ENCODE results near the gene RPGRIP1L.

Gene RPGRIP1L

GRCh38 chr16:53609536-53609935 lies 94.1 kb downstream of the RPGRIP1L start:
- H3K9ac ChIP-seq = no peak overlapping the region
- no peak overlapping the region for H3K4me2 ChIP-seq
- no peaks in the 10 kb centered on the region for H3K27me3 ChIP-seq
- TF ChIP-seq Cebpa-rat (IDR thresholded peaks at IDR 0.05) = no peak
- H3K27ac ChIP-seq = no peak overlapping the region
- no peak overlapping the region for H3K4me3 ChIP-seq
- no peaks in the 10 kb centered on the region for H3K4me1 ChIP-seq
- H3K9me3 ChIP-seq (replicated peaks in 1 of 11) = no peaks in the 10 kb centered on the region
- H4K20me1 ChIP-seq = no peaks in the 10 kb centered on the region
- peaks cover 0 to 11% (median 6%) of the 10 kb centered on the region in 11 experiments; a peak in 7 of 22 replicates for H3K36me3 ChIP-seq

GRCh38 chr16:53608094-53608493 lies 95.6 kb downstream of the RPGRIP1L start:
- Histone ChIP-seq H3K9me3 (replicated peaks in 1 of 11) (no peaks in the 10 kb centered on the region), H4K20me1 (no peaks in the 10 kb centered on the region), H3K4me1 (no peaks in the 10 kb centered on the region), H3K4me3 (no peak overlapping the region), H3K36me3 (peaks cover 0 to 25% (median 10%) of the 10 kb centered on the region in 11 experiments; a peak in 8 of 22 replicates), H3K9ac (no peak overlapping the region), H3K27me3 (no peaks in the 10 kb centered on the region), H3K4me2 (no peak overlapping the region), H3K27ac (no peak overlapping the region)
- no peak for TF ChIP-seq Cebpa-rat (IDR thresholded peaks at IDR 0.05)

- H3K27me3 ChIP-seq = no peaks in the 10 kb centered on the region
- no peak overlapping the region for H3K27ac ChIP-seq
- no peaks in the 10 kb centered on the region for H3K9me3 ChIP-seq (replicated peaks in 1 of 11)
- no peak overlapping the region for H3K9ac ChIP-seq
- H3K4me3 ChIP-seq = no peak overlapping the region
- H3K4me1 ChIP-seq = no peaks in the 10 kb centered on the region
- H3K36me3 ChIP-seq = peaks cover 3 to 41% (median 13%) of the 10 kb centered on the region in 11 experiments; a peak in 9 of 22 replicates
- no peaks in the 10 kb centered on the region for H4K20me1 ChIP-seq
- no peak for TF ChIP-seq Cebpa-rat (IDR thresholded peaks at IDR 0.05)
- no peak overlapping the region for H3K4me2 ChIP-seq
Observed at GRCh38 chr16:53605831-53606400, 97.7 kb downstream of the RPGRIP1L start.

GRCh38 chr16:53605356-53605755 lies 98.3 kb downstream of the RPGRIP1L start:
- TF ChIP-seq Cebpa-rat (IDR thresholded peaks at IDR 0.05) = no peak

GRCh38 chr16:53601961-53602360 lies 101.7 kb downstream of the RPGRIP1L start:
- H3K36me3 ChIP-seq = peaks cover 3 to 41% (median 13%) of the 10 kb centered on the region in 11 experiments; a peak in 9 of 22 replicates
- no peak overlapping the region for H3K4me2 ChIP-seq
- H3K4me1 ChIP-seq = 0 out of 20 replicates have a peak, but pooled peaks cover 0 to 6% (median 0%) of the 10 kb centered on the region in 10 experiments
- no peak for TF ChIP-seq Cebpa-rat (IDR thresholded peaks at IDR 0.05)
- H3K9ac ChIP-seq = no peak overlapping the region
- H3K27me3 ChIP-seq = no peaks in the 10 kb centered on the region
- no peak overlapping the region for H3K4me3 ChIP-seq
- H3K9me3 ChIP-seq (replicated peaks in 1 of 11) = 0 out of 22 replicates have a peak, but pooled peaks cover 0 to 3% (median 0%) of the 10 kb centered on the region in 11 experiments
- no peak overlapping the region for H3K27ac ChIP-seq
- H4K20me1 ChIP-seq = no peaks in the 10 kb centered on the region

More at GRCh38 chr16:53605356-53605755, 98.3 kb downstream of the RPGRIP1L start:
- Histone ChIP-seq H4K20me1 (no peaks in the 10 kb centered on the region), H3K9ac (no peak overlapping the region), H3K4me1 (no peaks in the 10 kb centered on the region), H3K27me3 (no peaks in the 10 kb centered on the region), H3K27ac (no peak overlapping the region), H3K4me3 (no peak overlapping the region), H3K36me3 (peaks cover 3 to 41% (median 13%) of the 10 kb centered on the region in 11 experiments; a peak in 9 of 22 replicates), H3K9me3 (replicated peaks in 1 of 11) (no peaks in the 10 kb centered on the region), H3K4me2 (no peak overlapping the region)

GRCh38 chr16:53600616-53601015 lies 103.0 kb downstream of the RPGRIP1L start:
- no peak overlapping the region for H3K4me3 ChIP-seq
- no peaks in the 10 kb centered on the region for H3K27me3 ChIP-seq
- 0 out of 20 replicates have a peak, but pooled peaks cover 0 to 6% (median 0%) of the 10 kb centered on the region in 10 experiments for H3K4me1 ChIP-seq
- H3K4me2 ChIP-seq = no peak overlapping the region
- H3K27ac ChIP-seq = no peak overlapping the region
- peaks cover 0 to 12% (median 9%) of the 10 kb centered on the region in 11 experiments; a peak in 12 of 22 replicates for H3K9me3 ChIP-seq (replicated peaks in 1 of 11)
- peaks cover 3 to 41% (median 13%) of the 10 kb centered on the region in 11 experiments; a peak in 9 of 22 replicates for H3K36me3 ChIP-seq
- H4K20me1 ChIP-seq = no peaks in the 10 kb centered on the region
- no peak overlapping the region for H3K9ac ChIP-seq
- no peak for TF ChIP-seq Cebpa-rat (IDR thresholded peaks at IDR 0.05)

- no peak overlapping the region for H3K4me3 ChIP-seq
- no peak for TF ChIP-seq Cebpa-rat (IDR thresholded peaks at IDR 0.05)
- peaks cover 3 to 37% (median 9%) of the 10 kb centered on the region in 11 experiments; a peak in 9 of 22 replicates for H3K36me3 ChIP-seq
- H3K9ac ChIP-seq = no peak overlapping the region
- no peak overlapping the region for H3K27ac ChIP-seq
- 0 out of 20 replicates have a peak, but pooled peaks cover 0 to 6% (median 0%) of the 10 kb centered on the region in 10 experiments for H3K4me1 ChIP-seq
- no peaks in the 10 kb centered on the region for H4K20me1 ChIP-seq
- H3K4me2 ChIP-seq = no peak overlapping the region
- H3K9me3 ChIP-seq (replicated peaks in 1 of 11) = peaks cover 0 to 16% (median 14%) of the 10 kb centered on the region in 11 experiments; a peak in 13 of 22 replicates
- no peaks in the 10 kb centered on the region for H3K27me3 ChIP-seq
Observed at GRCh38 chr16:53600126-53600525, 103.5 kb downstream of the RPGRIP1L start.

GRCh38 chr16:53599548-53599947 lies 104.1 kb downstream of the RPGRIP1L start:
- H3K4me2 ChIP-seq = no peak overlapping the region
- H3K9me3 ChIP-seq (replicated peaks in 1 of 11) = peaks cover 0 to 21% (median 14%) of the 10 kb centered on the region in 11 experiments; a peak in 13 of 22 replicates
- H3K27ac ChIP-seq = no peak overlapping the region
- no peaks in the 10 kb centered on the region for H3K27me3 ChIP-seq
- H3K4me1 ChIP-seq = 0 out of 20 replicates have a peak, but pooled peaks cover 0 to 6% (median 0%) of the 10 kb centered on the region in 10 experiments
- peaks cover 1 to 31% (median 7%) of the 10 kb centered on the region in 11 experiments; a peak in 8 of 22 replicates for H3K36me3 ChIP-seq
- TF ChIP-seq Cebpa-rat (IDR thresholded peaks at IDR 0.05) = no peak
- no peaks in the 10 kb centered on the region for H4K20me1 ChIP-seq
- no peak overlapping the region for H3K9ac ChIP-seq
- H3K4me3 ChIP-seq = no peak overlapping the region

- no peak for TF ChIP-seq Cebpa-rat (IDR thresholded peaks at IDR 0.05)
- Histone ChIP-seq H4K20me1 (no peaks in the 10 kb centered on the region), H3K27ac (no peak overlapping the region), H3K36me3 (peaks cover 0 to 22% (median 7%) of the 10 kb centered on the region in 11 experiments; a peak in 7 of 22 replicates), H3K4me3 (no peak overlapping the region), H3K4me1 (0 out of 20 replicates have a peak, but pooled peaks cover 0 to 6% (median 0%) of the 10 kb centered on the region in 10 experiments), H3K27me3 (no peaks in the 10 kb centered on the region), H3K4me2 (no peak overlapping the region), H3K9me3 (replicated peaks in 1 of 11) (peaks cover 0 to 21% (median 15%) of the 10 kb centered on the region in 11 experiments; a peak in 13 of 22 replicates), H3K9ac (no peak overlapping the region)
Observed at GRCh38 chr16:53598511-53599275, 105.0 kb downstream of the RPGRIP1L start.

Data from BLaER1 treated with 17β-estradiol and CSF1 and Interleukin-3, amounts not matched to agents 10 nM and 100 nM (cell line).